Thyroid gland (tissue), 4 donors: Measurements from ENCODE around the gene OR2AE1.

Experiments used
- POLR2A ChIP-seq, 2 donors: fragments of 450-650 bp; IDR thresholded peaks; one replicate each; pipeline ENCODE4 v1.6.1; 2017; ENCODE audit warnings: antibody characterized with exemption in 2 of 2, mild to moderate bottlenecking in 2 of 2, moderate library complexity in 1 of 2
- TF ChIP-seq, protein P1 (sequence below), 6 experiments: fragments of 200-600 bp in 3 of 6; fragments of 450-650 bp in 3 of 6; sonication (generic) in 3 of 6; IDR thresholded peaks; one replicate each; pipeline ENCODE4 v1.5.1; 2016 to 2019; ENCODE audit warnings: antibody characterized with exemption in 6 of 6, mild to moderate bottlenecking in 2 of 6, inconsistent platforms in 1 of 6, moderate library complexity in 1 of 6

DNA sequence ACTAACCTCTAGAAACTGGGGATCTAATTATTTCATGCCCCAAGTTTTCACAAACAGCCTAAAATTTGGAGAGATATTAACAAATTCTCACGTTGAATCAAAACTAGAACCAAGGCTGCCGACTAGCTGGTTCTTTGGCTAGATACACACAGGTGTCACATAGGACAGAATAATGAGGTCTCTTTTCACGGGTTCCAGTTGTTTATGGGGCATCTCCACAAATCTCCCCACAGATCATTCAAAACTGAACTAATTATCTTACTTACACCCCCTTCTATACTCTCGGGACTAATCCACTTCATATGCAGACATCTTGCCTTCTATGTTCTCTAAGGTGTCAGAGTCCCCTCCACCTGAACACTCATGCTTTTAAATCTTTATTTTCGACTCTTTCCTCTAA lies 16.4 kb upstream of the OR2AE1 start:
- TF ChIP-seq, protein P1, sequence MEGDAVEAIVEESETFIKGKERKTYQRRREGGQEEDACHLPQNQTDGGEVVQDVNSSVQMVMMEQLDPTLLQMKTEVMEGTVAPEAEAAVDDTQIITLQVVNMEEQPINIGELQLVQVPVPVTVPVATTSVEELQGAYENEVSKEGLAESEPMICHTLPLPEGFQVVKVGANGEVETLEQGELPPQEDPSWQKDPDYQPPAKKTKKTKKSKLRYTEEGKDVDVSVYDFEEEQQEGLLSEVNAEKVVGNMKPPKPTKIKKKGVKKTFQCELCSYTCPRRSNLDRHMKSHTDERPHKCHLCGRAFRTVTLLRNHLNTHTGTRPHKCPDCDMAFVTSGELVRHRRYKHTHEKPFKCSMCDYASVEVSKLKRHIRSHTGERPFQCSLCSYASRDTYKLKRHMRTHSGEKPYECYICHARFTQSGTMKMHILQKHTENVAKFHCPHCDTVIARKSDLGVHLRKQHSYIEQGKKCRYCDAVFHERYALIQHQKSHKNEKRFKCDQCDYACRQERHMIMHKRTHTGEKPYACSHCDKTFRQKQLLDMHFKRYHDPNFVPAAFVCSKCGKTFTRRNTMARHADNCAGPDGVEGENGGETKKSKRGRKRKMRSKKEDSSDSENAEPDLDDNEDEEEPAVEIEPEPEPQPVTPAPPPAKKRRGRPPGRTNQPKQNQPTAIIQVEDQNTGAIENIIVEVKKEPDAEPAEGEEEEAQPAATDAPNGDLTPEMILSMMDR (IDR thresholded peaks at IDR 0.05): no peak
- TF ChIP-seq POLR2A (IDR thresholded peaks at IDR 0.05): no peak
